ENCODE results near the gene COL23A1. TPM values are rescaled to one million over a fixed set of nuclear protein-coding genes. Genes with fewer than 3 reads are reported as not detected.

COL23A1 gene
- total RNA-seq, 1 experiment from 2014 or later, result not detected

- in situ Hi-C loops (cut with HindIII; ENCODE audit: low pct_unique_long_range_greater_than_20kb, low sequenced_read_pairs), result no loop called here
- DNase-seq (ENCODE audit: low read depth, low spot score), result no peak
These were observed 396.9 kb downstream of the COL23A1 start for GRCh38 chr5:178193251-178193809.

DNA sequence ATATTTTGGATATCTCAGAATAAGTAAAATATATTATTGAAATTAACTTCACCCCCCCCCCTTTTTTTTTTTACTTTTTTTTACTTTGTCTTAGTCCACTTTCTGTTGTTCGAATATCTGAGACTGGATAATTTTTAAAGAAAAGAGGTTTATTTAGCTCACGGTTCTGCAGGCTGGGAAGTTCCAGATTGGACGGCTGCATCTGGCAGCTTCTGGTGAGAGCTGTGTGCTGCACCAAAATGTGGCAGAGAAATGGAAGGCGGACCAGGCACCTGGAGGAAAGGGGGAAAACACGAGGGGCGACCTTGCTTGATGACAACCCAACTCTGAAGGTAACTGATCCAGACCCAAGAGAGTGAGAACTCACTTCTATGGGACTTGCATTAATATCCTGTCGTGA lies 397.4 kb downstream of the COL23A1 start:
- in situ Hi-C loops (cut with HindIII; ENCODE audit: low pct_unique_long_range_greater_than_20kb, low sequenced_read_pairs), result no loop called here
- DNase-seq (ENCODE audit: low read depth, low spot score), result no peak

- in situ Hi-C loops (cut with HindIII; ENCODE audit: low pct_unique_long_range_greater_than_20kb, low sequenced_read_pairs), result no loop called here
- DNase-seq (ENCODE audit: low read depth, low spot score), result no peak
These were observed 397.9 kb downstream of the COL23A1 start for GRCh38 chr5:178192244-178192643.

GRCh38 chr5:178191661-178192060 lies 398.5 kb downstream of the COL23A1 start:
- in situ Hi-C loops (cut with HindIII; ENCODE audit: low pct_unique_long_range_greater_than_20kb, low sequenced_read_pairs), result no loop called here
- no peak for DNase-seq (ENCODE audit: low read depth, low spot score)

- DNase-seq (ENCODE audit: low read depth, low spot score), result no peak
- in situ Hi-C loops (cut with HindIII; ENCODE audit: low pct_unique_long_range_greater_than_20kb, low sequenced_read_pairs), result no loop called here
These were observed 400.8 kb downstream of the COL23A1 start for GRCh38 chr5:178189433-178189832.

Small RNA genes lying within 50 kb of the gene (small RNA-seq; reads per million reads assigned to genes)
- gene RN7SKP70 (0 reads per million in 2 experiments), gene RN7SL646P (0 reads per million in 2 experiments)

Other genes starting within 250 kb of the COL23A1 start
- 7.3 and 8.2 TPM in 2 replicates for gene CLK4, start 36.7 kb upstream of the COL23A1 start, total RNA-seq (2014; rRNA removed; shearing (Covaris generic))
- gene ZNF354A, start 140.3 kb upstream of the COL23A1 start, total RNA-seq (2014; rRNA removed; shearing (Covaris generic)), result 7.3 and 8.0 TPM in 2 replicates